Trophoblast cell (in vitro differentiated cells and primary cell): Measurements from ENCODE around the gene MAP3K19.

Experiments used
- DNase-seq, 2 donors: peaks; one replicate each; pipeline ENCODE4 v3.0.0-alpha.2; 2016
- H2AFZ ChIP-seq: 2 replicates; pipeline ENCODE4 v1.6.1; 2013; ENCODE audit warnings: low read length, moderate library complexity, mild to moderate bottlenecking; ENCODE audit not compliant: insufficient read depth, poor library complexity
- H2AK5ac ChIP-seq: 2 replicates; pipeline ENCODE4 v1.6.1; 2013; ENCODE audit warnings: mild to moderate bottlenecking, low read length
- H2BK120ac ChIP-seq: 2 replicates; pipeline ENCODE4 v1.6.1; 2013; ENCODE audit warnings: low read length, mild to moderate bottlenecking, moderate library complexity; ENCODE audit not compliant: insufficient read depth, poor library complexity
- H2BK12ac ChIP-seq: 2 replicates; pipeline ENCODE4 v1.6.1; 2013; ENCODE audit warnings: mild to moderate bottlenecking, low read length, moderate library complexity
- H2BK5ac ChIP-seq: 2 replicates; pipeline ENCODE4 v1.6.1; 2013; ENCODE audit warnings: low read length, low read depth, moderate library complexity, mild to moderate bottlenecking; ENCODE audit not compliant: poor library complexity
- H3K14ac ChIP-seq: 2 replicates; pipeline ENCODE4 v1.6.1; 2013; ENCODE audit warnings: mild to moderate bottlenecking, low read length
- H3K18ac ChIP-seq: 2 replicates; pipeline ENCODE4 v1.6.1; 2013; ENCODE audit warnings: mild to moderate bottlenecking, low read length
- H3K23ac ChIP-seq: 2 replicates; pipeline ENCODE4 v1.6.1; 2013; ENCODE audit warnings: low read length
- H3K27ac ChIP-seq: 2 replicates; pipeline ENCODE4 v1.5.1; 2013; ENCODE audit warnings: low read depth, mild to moderate bottlenecking, inconsistent platforms, low read length, moderate library complexity
- H3K27me3 ChIP-seq: 2 replicates; pipeline ENCODE4 v1.6.1; 2013; ENCODE audit warnings: inconsistent platforms, mild to moderate bottlenecking, low read length, moderate library complexity; ENCODE audit not compliant: insufficient read depth
- H3K36me3 ChIP-seq, 2 experiments: 1 replicate in 1 of 2; 2 replicates in 1 of 2; pipeline ENCODE4 v1.6.1; 2013; ENCODE audit warnings: low read length in 2 of 2, mild to moderate bottlenecking in 2 of 2, moderate library complexity in 1 of 2; ENCODE audit not compliant: insufficient read depth in 2 of 2, control insufficient read depth in 1 of 2
- H3K4ac ChIP-seq: 2 replicates; pipeline ENCODE4 v1.6.1; 2013; ENCODE audit warnings: low read depth, mild to moderate bottlenecking, low read length, moderate library complexity
- H3K4me1 ChIP-seq, 2 experiments: 1 replicate in 1 of 2; 2 replicates in 1 of 2; pipeline ENCODE4 v1.6.1; 2013; ENCODE audit warnings: low read length in 2 of 2, mild to moderate bottlenecking in 2 of 2, moderate library complexity in 1 of 2; ENCODE audit not compliant: insufficient read depth in 2 of 2, control insufficient read depth in 1 of 2
- H3K4me2 ChIP-seq: 2 replicates; pipeline ENCODE4 v1.6.1; 2013; ENCODE audit warnings: inconsistent platforms, mild to moderate bottlenecking, low read length, moderate library complexity
- H3K4me3 ChIP-seq: 2 replicates; pipeline ENCODE4 v1.5.1; 2013; ENCODE audit warnings: mild to moderate bottlenecking, low read depth, low read length, inconsistent platforms
- H3K79me1 ChIP-seq: one replicate; pipeline ENCODE4 v1.6.1; 2013; ENCODE audit warnings: low read length
- H3K79me2 ChIP-seq: 2 replicates; pipeline ENCODE4 v1.6.1; 2013; ENCODE audit warnings: low read length, mild to moderate bottlenecking; ENCODE audit not compliant: control insufficient read depth, insufficient read depth, poor library complexity
- H3K9ac ChIP-seq: 2 replicates; pipeline ENCODE4 v1.6.1; 2013; ENCODE audit warnings: mild to moderate bottlenecking, low read length
- H3K9me3 ChIP-seq: 2 replicates; pipeline ENCODE4 v1.6.1; 2013; ENCODE audit warnings: low read depth, mild to moderate bottlenecking, control low read depth, inconsistent platforms, low read length; ENCODE audit not compliant: insufficient read depth
- H4K12ac ChIP-seq: 2 replicates; pipeline ENCODE4 v1.6.1; 2013; ENCODE audit warnings: low read depth, mild to moderate bottlenecking, low read length, moderate library complexity
- H4K8ac ChIP-seq: 2 replicates; pipeline ENCODE4 v1.6.1; 2013; ENCODE audit warnings: low read depth, mild to moderate bottlenecking, low read length, moderate library complexity
- H4K91ac ChIP-seq: one replicate; pipeline ENCODE4 v1.6.1; 2013; ENCODE audit warnings: low read depth, mild to moderate bottlenecking, low read length, moderate library complexity
- WGBS: extraction: QIAGEN DNeasy Blood & Tissue Kit; methylation state at CpG from one replicate; pipeline ENCODE4 v1.1.7; 2013; ENCODE audit warnings: missing lambda C conversion rate; ENCODE audit not compliant: insufficient read length, insufficient coverage; ENCODE audit errors: extremely low coverage; 5-methylcytosine and 5-hydroxymethylcytosine counted together

The MAP3K19 gene

GRCh38 chr2:134985061-134985460, 62.2 kb downstream of the MAP3K19 start:
- H3K4ac ChIP-seq: no peak overlapping the region
- H3K27me3 ChIP-seq: no peaks in the 10 kb centered on the region
- no peak overlapping the region for H3K9ac ChIP-seq
- no peaks in the 10 kb centered on the region for H3K4me1 ChIP-seq
- H2AK5ac ChIP-seq: no peak overlapping the region
- H2BK5ac ChIP-seq: no peak overlapping the region
- H2AFZ ChIP-seq: no peak overlapping the region
- H2BK12ac ChIP-seq: no peak overlapping the region
- no peaks in the 10 kb centered on the region for H3K79me1 ChIP-seq
- H4K91ac ChIP-seq: no peak overlapping the region
- no peak for DNase-seq
- WGBS: no CpG with 5 or more reads among the region's 3 CpGs
- H3K79me2 ChIP-seq: no peaks in the 10 kb centered on the region
- H3K27ac ChIP-seq: no peak overlapping the region
- no peak overlapping the region for H2BK120ac ChIP-seq
- H3K4me2 ChIP-seq: no peak overlapping the region
- H3K9me3 ChIP-seq: no peaks in the 10 kb centered on the region
- no peak overlapping the region for H3K4me3 ChIP-seq
- no peak overlapping the region for H3K14ac ChIP-seq
- no peak overlapping the region for H4K8ac ChIP-seq
- no peak overlapping the region for H4K12ac ChIP-seq
- no peak overlapping the region for H3K23ac ChIP-seq
- H3K18ac ChIP-seq: no peak overlapping the region
- H3K36me3 ChIP-seq: no peaks in the 10 kb centered on the region

GRCh38 chr2:134982603-134983002, 64.6 kb downstream of the MAP3K19 start:
- no peak overlapping the region for H3K23ac ChIP-seq
- H3K27me3 ChIP-seq: no peaks in the 10 kb centered on the region
- H3K27ac ChIP-seq: no peak overlapping the region
- no peak overlapping the region for H2BK120ac ChIP-seq
- no peak overlapping the region for H2BK12ac ChIP-seq
- H3K18ac ChIP-seq: no peak overlapping the region
- H3K9me3 ChIP-seq: no peaks in the 10 kb centered on the region
- no peak overlapping the region for H4K91ac ChIP-seq
- no peak overlapping the region for H2AK5ac ChIP-seq
- H4K8ac ChIP-seq: no peak overlapping the region
- no peak overlapping the region for H3K4ac ChIP-seq
- no peaks in the 10 kb centered on the region for H3K79me2 ChIP-seq
- WGBS: no CpG with 5 or more reads among the region's 1 CpG
- no peak overlapping the region for H3K4me2 ChIP-seq
- H3K9ac ChIP-seq: no peak overlapping the region
- H2BK5ac ChIP-seq: no peak overlapping the region
- DNase-seq: no peak
- no peak overlapping the region for H2AFZ ChIP-seq
- no peak overlapping the region for H4K12ac ChIP-seq
- H3K79me1 ChIP-seq: no peaks in the 10 kb centered on the region
- H3K14ac ChIP-seq: no peak overlapping the region
- H3K4me3 ChIP-seq: no peak overlapping the region
- no peaks in the 10 kb centered on the region for H3K36me3 ChIP-seq
- H3K4me1 ChIP-seq: no peaks in the 10 kb centered on the region

GRCh38 chr2:134980639-134981038, 66.6 kb downstream of the MAP3K19 start:
- no peaks in the 10 kb centered on the region for H3K36me3 ChIP-seq
- H2BK12ac ChIP-seq: no peak overlapping the region
- no peak overlapping the region for H2AFZ ChIP-seq
- no peak overlapping the region for H4K12ac ChIP-seq
- no peak overlapping the region for H2AK5ac ChIP-seq
- no peaks in the 10 kb centered on the region for H3K79me2 ChIP-seq
- H3K4me2 ChIP-seq: no peak overlapping the region
- no peak overlapping the region for H3K18ac ChIP-seq
- H3K9ac ChIP-seq: no peak overlapping the region
- H3K79me1 ChIP-seq: no peaks in the 10 kb centered on the region
- H3K27me3 ChIP-seq: no peaks in the 10 kb centered on the region
- no peak overlapping the region for H3K4ac ChIP-seq
- H2BK120ac ChIP-seq: no peak overlapping the region
- peaks cover under 1% of the 10 kb centered on the region for H3K9me3 ChIP-seq
- no peak overlapping the region for H3K27ac ChIP-seq
- no peak overlapping the region for H4K8ac ChIP-seq
- no peak overlapping the region for H2BK5ac ChIP-seq
- H3K4me3 ChIP-seq: no peak overlapping the region
- DNase-seq: no peak
- WGBS: no CpG with 5 or more reads among the region's 7 CpGs
- H4K91ac ChIP-seq: no peak overlapping the region
- H3K4me1 ChIP-seq: no peaks in the 10 kb centered on the region
- H3K14ac ChIP-seq: no peak overlapping the region
- no peak overlapping the region for H3K23ac ChIP-seq

GRCh38 chr2:134979221-134979620, 68.0 kb downstream of the MAP3K19 start:
- H4K91ac ChIP-seq: no peak overlapping the region
- H3K27me3 ChIP-seq: no peaks in the 10 kb centered on the region
- WGBS: no CpG with 5 or more reads among the region's 4 CpGs
- H3K18ac ChIP-seq: no peak overlapping the region
- H3K4me1 ChIP-seq: peaks cover 5 to 6% of the 10 kb centered on the region in 2 experiments
- H2BK5ac ChIP-seq: no peak overlapping the region
- no peak overlapping the region for H3K14ac ChIP-seq
- no peak overlapping the region for H3K4me3 ChIP-seq
- H2BK120ac ChIP-seq: no peak overlapping the region
- DNase-seq: no peak
- H3K36me3 ChIP-seq: no peaks in the 10 kb centered on the region
- no peak overlapping the region for H3K27ac ChIP-seq
- H2AK5ac ChIP-seq: no peak overlapping the region
- no peaks in the 10 kb centered on the region for H3K79me1 ChIP-seq
- no peak overlapping the region for H3K23ac ChIP-seq
- no peak overlapping the region for H4K8ac ChIP-seq
- H2AFZ ChIP-seq: no peak overlapping the region
- no peak overlapping the region for H3K4ac ChIP-seq
- no peak overlapping the region for H3K4me2 ChIP-seq
- peaks cover 4% of the 10 kb centered on the region for H3K9me3 ChIP-seq
- H4K12ac ChIP-seq: no peak overlapping the region
- H2BK12ac ChIP-seq: no peak overlapping the region
- H3K79me2 ChIP-seq: no peaks in the 10 kb centered on the region
- H3K9ac ChIP-seq: no peak overlapping the region
